Measurements from ENCODE around the gene RASSF5.
"Not testable (repeated sequence)": the region's sequence is repeated elsewhere in the genome, so short reads cannot be mapped to it uniquely, and the experiment has no call there.

Gene RASSF5

DNA sequence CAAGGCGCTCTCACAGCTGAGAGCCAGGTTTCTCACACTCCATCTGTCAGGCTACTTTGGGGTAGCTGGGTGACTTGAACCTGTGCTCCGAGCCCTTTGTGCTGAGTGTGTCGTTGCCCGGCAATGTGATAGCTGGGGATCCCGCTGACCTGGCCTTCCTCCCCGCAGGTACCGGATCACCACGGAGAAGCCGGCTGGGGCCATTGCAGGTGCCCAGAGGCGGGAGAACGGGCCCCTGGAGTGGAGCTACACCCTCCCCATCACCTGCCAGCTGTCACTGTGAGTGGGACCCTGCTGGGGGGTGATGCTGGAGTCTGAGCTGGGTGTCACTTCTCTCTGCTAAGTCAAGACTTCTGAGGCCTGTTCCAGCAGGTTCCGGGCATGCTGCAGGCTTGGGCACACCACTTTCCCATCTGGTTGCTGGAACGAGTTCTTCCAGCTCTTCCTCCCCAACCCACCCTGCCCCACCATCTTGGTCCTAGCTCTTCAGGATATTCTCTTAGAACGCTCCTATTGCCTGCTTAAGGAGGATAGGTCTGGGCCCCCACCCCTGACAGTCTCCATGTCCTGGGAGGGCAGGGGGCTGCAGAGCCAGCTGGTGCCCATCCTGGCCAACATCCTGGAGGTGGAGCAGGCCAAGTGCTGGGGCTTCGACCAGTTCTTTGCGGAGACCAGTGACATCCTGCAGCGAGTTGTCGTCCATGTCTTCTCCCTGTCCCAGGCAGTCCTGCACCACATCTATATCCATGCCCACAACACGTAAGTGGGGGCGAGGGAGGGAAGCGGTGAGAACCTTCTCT is 29.6 kb upstream of the RASSF5 start:
- no peak for DNase-seq

DNA sequence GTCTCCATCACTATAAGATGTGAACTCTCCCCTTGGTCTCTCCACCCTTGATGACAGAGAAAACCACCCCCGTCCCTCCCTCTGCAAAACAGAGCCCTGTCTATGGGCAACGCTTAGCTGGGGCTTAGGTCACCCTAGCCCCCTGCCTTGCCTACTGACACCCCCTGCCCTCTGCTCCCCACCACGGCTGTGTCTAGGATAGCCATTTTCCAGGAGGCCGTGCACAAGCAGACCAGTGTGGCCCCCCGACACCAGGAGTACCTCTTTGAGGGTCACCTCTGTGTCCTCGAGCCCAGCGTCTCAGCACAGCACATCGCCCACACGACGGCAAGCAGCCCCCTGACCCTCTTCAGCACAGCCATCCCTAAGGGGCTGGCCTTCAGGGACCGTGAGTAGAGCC is 28.6 kb upstream of the RASSF5 start:
- DNase-seq: no peak

DNA sequence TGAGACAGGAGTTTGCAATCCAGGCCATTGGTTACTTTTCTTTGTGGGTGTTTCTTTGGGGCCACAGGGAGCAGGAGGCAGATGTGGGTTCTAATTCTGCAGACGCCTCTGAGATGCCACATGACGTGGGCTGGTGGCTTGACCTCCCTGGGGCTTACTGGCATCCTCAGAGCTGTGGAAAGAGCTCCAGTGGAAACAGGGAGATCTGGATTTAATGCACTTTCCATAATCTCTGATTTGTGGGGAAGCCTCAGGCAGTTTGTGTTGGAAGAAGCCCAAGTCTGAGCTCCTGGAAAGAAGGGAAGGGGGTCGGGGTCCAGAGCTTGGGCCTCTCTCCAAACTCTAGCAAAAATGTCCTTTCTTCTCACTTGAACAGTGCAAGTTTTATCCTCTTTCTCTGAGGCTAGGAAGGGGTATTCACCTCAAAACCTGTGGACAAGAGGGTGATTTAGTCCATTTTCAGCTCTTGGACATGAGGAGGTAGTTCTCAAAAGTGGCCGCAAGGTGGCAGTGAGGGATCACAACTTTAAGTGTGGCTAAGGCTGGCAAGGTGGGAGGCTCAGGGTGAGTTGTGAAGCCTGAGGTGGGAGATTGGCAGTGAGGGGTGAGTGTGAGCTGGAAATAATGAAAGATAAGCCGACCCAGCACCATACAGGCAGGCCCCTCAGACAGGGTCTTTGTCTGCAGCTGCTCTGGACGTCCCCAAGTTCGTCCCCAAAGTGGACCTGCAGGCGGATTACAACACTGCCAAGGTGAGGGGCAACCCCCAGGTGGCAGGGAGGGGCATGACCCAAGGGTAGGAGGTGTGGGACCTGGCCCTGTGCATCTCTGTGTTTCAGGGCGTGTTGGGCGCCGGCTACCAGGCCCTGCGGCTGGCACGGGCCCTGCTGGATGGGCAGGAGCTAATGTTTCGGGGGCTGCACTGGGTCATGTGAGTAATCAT is 27.9 kb upstream of the RASSF5 start:
- DNase-seq: peak; percentile 4

DNA sequence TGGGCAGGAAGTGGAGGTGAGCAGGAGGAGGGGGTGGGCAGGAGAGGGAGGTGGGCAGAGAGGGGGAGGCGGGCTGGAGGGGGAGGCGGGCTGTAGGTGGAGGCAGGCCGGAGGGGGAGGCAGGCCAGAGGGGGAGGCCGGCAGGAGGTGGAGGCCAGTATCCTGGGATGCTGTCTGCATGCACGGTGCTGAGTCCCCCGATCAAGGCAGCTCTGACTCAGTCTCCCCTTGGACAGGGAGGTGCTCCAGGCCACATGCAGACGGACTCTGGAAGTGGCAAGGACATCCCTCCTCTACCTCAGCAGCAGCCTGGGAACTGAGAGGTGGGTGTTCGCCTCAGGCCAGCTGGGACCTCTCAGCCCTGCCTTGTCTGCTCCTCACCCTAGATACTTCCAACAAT is 27.1 kb upstream of the RASSF5 start:
- DNase-seq: no peak

DNA sequence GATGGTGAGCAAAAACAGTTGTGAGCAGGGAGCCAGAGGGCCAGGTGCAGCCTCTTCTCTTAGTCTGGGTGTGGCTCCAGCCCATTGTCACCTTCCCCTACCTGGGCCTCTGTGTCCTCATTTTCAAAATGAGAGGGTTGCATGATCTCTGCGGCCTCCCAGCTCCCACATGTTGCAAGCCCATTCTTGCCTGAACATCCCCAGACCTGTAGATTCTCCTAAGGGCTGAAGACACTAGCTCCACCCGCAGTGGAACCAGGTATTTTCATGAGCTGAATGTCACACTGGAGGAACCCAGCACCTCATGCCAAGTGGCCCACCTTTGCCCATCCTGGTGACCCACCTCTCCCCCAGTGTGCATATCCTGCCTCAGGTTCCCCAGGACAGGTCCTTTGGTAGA is 24.7 kb upstream of the RASSF5 start:
- no peak for DNase-seq

DNA sequence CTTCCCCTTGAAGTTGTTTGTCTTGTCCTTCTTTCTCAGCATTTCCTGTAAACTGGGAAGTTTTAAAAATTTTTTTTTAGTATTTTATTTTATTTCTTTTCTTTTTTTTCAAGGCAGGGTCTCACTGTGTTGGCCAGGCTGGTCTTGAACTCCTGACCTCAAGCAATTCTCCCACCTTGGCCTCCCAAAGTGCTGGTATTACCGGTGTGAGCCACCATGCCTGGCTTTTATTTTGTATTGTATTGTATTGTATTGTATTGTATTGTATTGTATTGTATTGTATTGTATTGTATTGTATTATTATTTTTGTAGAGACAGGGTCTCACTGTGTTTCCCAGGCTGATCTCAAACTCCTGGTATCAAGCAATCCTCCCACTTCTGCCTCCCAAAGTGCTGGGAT is 23.5 kb upstream of the RASSF5 start:
- not testable (repeated sequence) for DNase-seq

DNA sequence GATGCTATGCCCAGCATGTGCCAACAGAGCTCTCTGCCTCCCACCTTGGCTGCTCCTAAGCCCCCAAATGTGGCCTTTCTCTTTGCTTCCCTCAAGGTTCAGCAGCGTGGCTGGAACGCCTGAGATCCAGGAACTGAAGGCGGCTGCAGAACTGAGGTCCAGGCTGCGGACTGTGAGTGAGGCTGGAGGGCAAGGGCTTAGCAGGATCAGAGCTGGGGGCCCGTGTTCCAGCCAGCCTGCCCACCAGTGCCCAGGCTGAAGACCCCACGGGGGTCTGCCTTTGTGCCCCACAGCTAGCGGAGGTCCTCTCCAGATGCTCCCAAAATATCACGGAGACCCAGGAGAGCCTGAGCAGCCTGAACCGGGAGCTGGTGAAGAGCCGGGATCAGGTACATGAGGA is 22.4 kb upstream of the RASSF5 start:
- no peak for DNase-seq

DNA sequence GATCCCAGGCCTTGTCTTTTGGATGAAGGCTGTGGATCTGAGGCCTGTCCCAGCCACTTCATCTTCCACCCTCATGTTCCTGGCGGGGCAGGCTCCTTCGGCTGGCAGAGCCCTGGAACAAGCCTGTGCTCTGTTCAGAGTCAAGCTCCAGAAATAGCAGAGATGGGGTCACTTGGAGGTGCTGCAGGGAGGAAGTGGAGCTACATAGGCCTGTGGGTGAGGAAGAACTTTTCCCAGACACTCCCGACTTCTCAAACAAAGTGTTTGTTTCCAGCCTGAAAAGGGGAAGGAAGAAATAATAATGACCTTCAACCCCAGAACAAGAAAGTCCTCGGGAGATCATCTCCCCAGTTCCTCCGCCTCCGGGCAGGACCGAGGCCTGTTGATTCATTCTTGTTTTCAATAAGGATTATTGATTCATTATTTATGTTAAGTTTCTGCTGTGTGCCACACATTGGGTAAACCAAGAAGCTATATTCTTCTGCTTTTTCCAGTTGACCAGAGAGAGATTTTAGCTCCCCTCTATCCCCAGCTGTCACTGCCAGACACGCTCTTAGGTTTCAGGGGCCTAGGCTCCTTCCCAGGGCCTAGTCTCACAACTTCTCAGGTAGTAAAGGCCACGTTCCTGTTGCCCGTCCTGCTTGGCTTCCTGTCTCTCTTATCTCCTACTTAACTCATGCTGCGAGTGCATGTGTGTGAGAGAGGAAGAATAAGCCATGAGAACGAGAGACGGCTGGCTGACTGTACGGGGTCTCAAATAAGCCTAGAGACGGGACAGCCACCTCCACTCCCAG is 20.1 kb upstream of the RASSF5 start:
- no peak for DNase-seq

DNA sequence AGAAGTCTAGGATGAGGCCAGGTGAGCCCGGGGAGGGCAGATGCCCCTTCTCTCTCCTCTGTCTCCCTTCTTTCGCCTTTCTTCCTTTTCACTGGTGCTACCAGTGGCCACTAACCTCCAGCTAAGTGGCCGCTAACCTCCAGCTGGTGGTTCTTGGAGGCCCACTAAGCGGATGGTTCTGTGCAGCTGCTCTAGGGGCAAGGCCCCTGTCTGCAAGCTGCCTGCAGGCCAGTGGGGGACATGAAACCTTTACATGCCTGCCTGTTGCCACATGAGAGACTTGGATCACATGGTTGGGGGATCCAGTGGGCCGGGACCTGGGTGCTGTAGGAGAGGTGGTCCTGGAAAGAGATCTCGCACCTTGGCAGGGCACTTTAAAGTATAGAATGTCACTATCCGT is 19.4 kb upstream of the RASSF5 start:
- DNase-seq: no peak

DNA sequence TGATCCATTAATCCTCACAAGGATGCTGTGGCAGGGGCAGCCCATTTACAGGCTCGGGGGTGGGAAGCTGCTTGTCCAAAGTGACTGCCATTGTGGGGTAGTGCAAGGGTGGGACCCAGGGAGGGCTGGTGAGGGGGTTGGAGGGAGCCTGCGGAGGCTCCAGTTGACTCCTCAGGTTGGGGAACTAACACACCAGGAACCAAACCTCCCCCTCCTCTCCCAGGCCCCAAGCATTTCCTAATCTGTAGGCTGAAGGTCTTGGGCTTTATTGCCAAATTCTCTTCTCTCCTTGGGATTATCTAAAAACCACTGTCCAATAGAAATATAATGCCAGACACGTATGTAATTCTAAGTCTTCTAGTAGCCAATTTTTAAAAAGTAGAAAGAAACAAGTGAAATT is 18.9 kb upstream of the RASSF5 start:
- no peak for DNase-seq

DNA sequence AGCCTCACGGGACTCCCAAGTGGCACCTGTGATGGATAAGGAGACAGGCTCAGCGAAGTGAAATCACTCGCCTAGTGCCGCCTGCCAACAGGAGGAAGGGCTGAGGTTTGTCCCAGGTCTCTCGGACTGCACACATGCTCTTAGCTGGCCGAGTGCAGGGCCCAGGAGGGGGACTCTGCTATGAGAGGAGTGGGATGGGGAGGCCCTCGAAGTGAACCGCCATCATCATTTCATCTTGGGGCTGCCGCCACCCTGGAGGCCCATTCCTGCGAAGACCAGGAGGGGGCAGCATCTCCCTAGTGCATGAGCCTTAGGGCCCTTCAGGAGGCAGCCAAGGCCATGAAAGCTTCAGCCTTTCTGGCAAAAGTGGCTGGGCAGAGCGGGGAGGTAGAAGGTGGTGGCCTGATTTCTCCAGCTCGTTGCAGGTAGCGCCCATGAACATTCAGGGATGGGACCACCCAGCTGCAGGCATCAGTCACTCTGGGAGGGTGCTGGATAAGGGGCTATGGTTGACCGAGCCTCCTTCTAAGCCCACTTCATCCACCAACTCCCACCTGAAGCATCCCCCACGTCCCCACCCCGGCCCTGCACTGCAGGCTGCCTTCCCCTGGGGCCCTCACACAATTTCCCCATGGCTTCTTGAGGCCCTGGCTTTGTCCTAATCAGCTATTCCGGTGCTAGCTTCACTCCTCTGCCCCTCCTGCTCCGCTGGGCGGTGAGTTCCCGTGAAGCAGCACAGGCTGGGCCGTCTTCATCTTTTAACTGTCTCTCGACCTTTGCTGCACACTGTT is 17.2 kb upstream of the RASSF5 start:
- peak; percentile 28 for DNase-seq

DNA sequence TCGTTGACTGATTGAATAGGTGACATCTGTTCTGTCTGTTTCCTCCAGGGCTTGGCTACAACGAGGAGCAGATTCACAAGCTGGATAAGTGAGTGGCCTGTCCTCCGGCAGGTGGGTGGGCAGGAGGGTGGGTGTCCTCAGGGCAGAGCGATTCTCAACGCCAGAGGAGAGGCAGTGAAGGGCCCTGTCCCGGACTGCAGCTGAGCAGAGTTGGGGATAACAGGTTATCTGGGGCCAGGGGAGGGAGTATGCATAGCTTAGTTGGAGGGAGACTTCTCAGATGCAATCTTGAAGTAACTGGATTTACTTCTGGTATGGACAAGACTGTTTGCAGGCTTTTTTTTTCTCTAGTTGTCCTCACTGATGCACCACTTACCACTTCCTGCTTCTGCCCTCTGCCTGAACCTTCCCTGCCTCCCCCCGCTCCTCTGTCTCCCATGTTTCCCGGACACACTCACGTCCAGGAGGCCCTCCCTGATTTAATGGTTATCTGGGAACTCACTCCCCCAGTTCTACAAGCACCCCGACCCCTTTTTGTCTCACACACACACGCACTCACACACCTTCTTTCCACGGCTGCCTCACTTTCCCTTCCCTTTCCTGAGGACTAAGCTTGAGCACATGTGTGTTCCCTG is 16.4 kb upstream of the RASSF5 start:
- no peak for DNase-seq

DNA sequence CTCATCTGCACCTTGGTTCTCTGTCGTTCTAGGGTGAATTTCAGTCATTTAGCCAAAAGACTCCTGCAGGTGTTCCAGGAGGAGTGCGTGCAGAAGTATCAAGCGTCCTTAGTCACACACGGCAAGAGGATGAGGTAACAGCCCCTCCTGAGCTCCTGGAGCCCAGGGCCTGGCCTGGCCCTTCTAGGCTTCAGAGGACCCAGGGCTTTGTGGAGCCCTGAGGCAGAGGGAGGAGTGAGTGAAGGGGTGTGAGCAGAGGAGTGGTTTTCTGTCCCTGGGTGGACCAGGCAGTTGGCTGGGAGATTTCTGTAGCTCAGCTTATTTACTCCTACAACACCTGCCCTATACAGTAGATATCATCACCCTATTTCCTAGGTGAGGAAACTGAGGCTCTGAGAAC is 15.7 kb upstream of the RASSF5 start:
- DNase-seq: no peak

DNA sequence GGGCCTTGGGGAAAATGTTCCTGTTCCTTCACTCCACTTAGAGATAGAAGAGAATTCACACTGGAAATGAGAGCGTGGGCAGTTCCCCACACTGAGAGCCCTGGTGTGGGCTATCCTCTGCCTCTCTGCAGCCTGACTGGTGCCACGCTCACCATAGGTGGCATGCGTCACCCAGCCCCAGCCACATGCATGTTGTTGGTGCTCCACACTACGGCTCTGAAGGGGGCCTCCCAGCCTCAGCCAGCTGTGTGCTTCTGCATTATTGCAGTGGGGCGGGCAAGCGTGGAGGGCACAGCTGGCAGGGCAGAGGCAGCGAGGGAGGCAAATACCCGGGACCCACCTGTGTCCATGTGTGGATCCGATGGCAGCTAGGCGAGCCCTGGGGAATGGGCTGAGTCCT is 14.7 kb upstream of the RASSF5 start:
- no peak for DNase-seq

DNA sequence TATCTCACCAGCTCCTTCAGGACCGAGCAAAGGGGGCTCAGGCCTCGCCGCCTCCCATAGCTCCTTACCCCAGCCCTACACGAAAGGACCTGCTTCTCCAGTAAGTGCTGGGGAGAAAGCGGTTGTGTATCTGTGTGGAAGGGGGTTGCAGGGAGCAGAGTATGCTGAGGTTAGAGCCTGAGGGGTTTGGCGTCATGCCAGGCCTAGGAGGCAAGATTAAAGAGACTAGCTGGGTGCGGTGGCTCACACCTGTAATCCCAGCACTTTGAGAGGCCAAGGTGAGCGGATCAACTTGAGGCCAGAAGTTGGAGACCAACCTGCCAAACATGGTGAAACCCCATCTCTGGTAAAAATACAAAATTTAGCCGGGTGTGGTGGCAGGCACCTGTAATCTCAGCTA is 14.1 kb upstream of the RASSF5 start:
- DNase-seq: no peak

DNA sequence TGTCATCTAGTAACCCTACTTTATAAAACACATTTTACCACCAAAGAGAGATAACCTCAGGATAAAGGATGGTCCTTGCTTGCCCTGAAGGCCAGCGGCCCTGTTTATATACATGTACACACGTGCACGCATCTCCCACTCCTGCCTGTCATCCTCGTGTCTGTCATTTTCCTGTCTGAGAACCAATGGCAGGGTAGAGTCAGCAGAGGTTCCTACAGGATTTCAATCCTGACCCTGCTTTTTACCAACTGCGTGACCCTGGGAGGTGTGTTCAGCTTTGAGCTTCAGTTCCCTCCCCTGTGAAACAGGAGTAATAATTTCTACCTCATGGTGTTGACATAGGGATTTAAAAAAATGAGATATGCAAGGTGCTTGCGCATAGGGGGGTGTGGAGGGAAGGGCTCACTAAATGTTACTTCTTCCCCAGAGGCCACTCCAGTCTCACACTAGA is 12.3 kb upstream of the RASSF5 start:
- no peak for DNase-seq

DNA sequence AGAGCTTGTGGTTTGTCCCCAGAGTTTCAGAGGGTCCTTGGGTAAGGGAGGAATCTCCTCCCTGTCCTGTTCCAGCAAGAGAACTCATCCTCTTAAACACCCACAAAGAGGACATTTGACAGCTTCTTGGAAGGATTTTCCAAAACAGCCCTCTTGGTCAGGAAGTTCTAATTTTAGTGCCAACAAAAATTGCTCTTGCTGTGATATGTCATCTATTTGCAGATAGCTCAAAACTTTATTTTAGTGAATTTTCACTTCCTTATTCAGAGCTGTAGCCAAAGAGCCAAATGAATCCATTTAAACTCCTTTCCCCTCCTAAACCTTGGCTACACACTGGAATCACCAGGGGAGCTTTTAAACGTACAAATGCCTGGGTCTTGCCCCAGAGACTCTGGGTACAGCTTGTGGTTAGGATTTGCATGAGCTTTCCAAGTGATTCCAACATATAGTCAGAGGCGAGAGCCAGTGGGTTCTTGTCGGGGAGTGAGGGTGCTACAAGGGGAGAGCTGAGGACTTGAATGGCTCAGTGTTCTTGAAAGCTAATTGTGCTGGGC is 11.8 kb upstream of the RASSF5 start:
- no peak for DNase-seq

DNA sequence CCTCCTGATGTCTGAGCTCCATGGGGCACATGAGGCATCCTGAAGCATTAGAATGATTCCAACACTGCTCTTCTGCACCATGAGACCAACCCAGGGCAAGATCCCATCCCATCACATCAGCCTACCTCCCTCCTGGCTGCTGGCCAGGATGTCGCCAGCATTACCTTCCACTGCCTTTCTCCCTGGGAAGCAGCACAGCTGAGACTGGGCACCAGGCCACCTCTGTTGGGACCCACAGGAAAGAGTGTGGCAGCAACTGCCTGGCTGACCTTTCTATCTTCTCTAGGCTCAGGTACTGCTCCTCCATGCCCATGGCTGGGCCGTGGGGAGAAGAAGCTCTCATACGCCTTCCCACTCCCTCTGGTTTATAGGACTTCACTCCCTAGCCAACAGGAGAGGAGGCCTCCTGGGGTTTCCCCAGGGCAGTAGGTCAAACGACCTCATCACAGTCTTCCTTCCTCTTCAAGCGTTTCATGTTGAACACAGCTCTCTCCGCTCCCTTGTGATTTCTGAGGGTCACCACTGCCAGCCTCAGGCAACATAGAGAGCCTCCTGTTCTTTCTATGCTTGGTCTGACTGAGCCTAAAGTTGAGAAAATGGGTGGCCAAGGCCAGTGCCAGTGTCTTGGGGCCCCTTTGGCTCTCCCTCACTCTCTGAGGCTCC is 11.1 kb upstream of the RASSF5 start:
- DNase-seq: peak; percentile 34

DNA sequence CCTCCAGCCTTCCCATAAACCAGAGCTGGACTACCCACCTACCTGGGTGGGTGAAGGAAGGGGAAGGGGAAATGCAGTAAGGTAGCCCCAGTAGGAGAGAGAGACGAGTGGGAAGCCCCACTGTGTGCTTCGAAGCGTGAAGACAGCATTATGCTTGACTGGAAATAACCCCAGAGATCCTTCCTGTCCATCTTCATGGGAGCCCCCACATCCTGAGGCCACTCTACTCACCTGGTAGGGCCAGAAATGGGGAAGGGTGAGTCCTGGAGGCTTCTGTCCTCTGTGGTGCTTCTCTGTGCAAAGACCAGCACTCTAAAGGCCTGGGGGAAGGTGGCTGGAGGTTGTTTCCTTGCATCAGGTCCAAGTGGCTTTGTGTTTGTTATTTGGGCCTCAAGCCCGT is 10.0 kb upstream of the RASSF5 start:
- DNase-seq: no peak

DNA sequence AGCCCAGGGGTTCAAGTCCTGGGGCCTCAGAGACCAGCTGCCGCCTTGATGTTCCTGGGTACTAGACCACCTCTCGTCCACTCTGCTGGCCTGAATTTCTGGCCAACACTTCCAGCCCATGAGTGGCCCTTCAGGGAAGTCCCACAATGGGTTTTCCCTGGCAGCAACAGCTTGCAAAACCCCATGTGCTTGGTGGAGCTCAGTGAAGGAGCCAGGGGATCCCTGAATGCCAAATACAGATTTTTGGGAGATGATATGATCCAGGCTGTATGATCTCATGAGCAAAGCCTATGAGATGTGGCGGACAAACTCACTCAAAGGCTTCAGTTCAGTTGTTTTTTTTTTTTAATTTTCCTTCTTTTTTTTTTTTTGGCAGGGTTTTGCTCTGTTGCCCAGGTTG is 9.6 kb upstream of the RASSF5 start:
- DNase-seq: no peak

DNA sequence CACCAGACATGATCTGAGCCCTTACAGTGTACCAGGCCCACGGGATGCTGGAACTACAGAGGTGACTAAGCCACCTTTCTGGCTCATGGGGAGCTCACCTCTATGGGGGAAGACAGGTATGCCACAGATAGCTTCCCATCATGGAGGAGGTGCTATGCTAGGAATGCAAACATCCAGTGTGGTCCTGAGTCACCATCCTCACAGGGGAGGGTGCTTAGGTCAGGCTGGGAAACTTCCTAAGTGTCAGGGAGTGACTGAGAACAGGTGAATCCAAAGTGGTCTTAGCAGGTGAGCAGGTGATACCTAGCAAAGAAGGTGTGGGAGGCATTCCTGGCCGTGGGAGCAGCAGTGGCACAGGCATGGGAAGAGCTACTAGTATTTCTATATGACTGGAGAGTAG is 8.6 kb upstream of the RASSF5 start:
- DNase-seq: no peak
